Middle frontal gyrus (tissue), 1 donor: Measurements from ENCODE around the gene HLA-DPB1.

Source experiments
- DNase-seq: peaks from one replicate; pipeline ENCODE4 v3.0.0-alpha.2; 2015; ENCODE audit warnings: low spot score; ENCODE audit errors: extremely low spot score

The HLA-DPB1 gene

GRCh38 chr6:33070909-33071308, 4.9 kb upstream of the HLA-DPB1 start:
- DNase-seq: no peak

- no peak for DNase-seq
Measured at GRCh38 chr6:33071569-33071968, 4.2 kb upstream of the HLA-DPB1 start.

GRCh38 chr6:33072508-33073100, 3.2 kb upstream of the HLA-DPB1 start:
- DNase-seq: no peak

- DNase-seq: no peak
Measured at GRCh38 chr6:33073431-33073871, 2.3 kb upstream of the HLA-DPB1 start, which contains the start of gene HLA-DPA1. Gene HLA-DPA1, minus strand, starts transcription at chr6:33073649.

- DNase-seq: no peak
Measured at GRCh38 chr6:33075208-33075567, 602 bp upstream of the HLA-DPB1 start.

GRCh38 chr6:33076406-33076934, 680 bp downstream of the HLA-DPB1 start:
- DNase-seq: no peak

GRCh38 chr6:33077908-33078307, 2.1 kb downstream of the HLA-DPB1 start:
- no peak for DNase-seq

GRCh38 chr6:33078442-33078841, 2.7 kb downstream of the HLA-DPB1 start:
- DNase-seq: no peak

GRCh38 chr6:33078919-33079521, 3.2 kb downstream of the HLA-DPB1 start:
- no peak for DNase-seq

- no peak for DNase-seq
Measured at GRCh38 chr6:33079580-33079979, 3.8 kb downstream of the HLA-DPB1 start.

- DNase-seq: no peak
Measured at GRCh38 chr6:33080127-33081089, 4.6 kb downstream of the HLA-DPB1 start.

GRCh38 chr6:33081098-33081824, 5.5 kb downstream of the HLA-DPB1 start:
- no peak for DNase-seq

GRCh38 chr6:33082702-33083101, 6.9 kb downstream of the HLA-DPB1 start:
- DNase-seq: no peak

- no peak for DNase-seq
Measured at GRCh38 chr6:33085627-33086026, 9.8 kb downstream of the HLA-DPB1 start.

GRCh38 chr6:33088258-33088930, 12.6 kb downstream of the HLA-DPB1 start:
- no peak for DNase-seq

GRCh38 chr6:33088931-33089620, 13.3 kb downstream of the HLA-DPB1 start:
- no peak for DNase-seq

GRCh38 chr6:33091957-33092356, 16.2 kb downstream of the HLA-DPB1 start:
- no peak for DNase-seq

GRCh38 chr6:33092385-33092784, 16.6 kb downstream of the HLA-DPB1 start:
- DNase-seq: no peak

- DNase-seq: no peak
Measured at GRCh38 chr6:33093855-33094254, 18.1 kb downstream of the HLA-DPB1 start.

- no peak for DNase-seq
Measured at GRCh38 chr6:33095681-33096080, 19.9 kb downstream of the HLA-DPB1 start.
